Lower leg skin (tissue), 4 donors: Measurements from ENCODE around the gene TRMT61A. TPM values are rescaled to one million over a fixed set of nuclear protein-coding genes. Genes with fewer than 3 reads are reported as not detected.
A peak's percentile ranks its signal among the peaks of the same experiment; 100 is the strongest.

Experiments
- DNase-seq, 2 donors: peaks; one replicate each; pipeline ENCODE4 v3.0.0-alpha.2; 2019; ENCODE audit warnings: low spot score in 2 of 2
- H3K4me3 ChIP-seq: fragments of 200-600 bp; sonication (generic); 2 replicates; pipeline ENCODE4 v1.5.1; 2017; ENCODE audit warnings: mild to moderate bottlenecking, low read depth; ENCODE audit not compliant: poor library complexity, severe bottlenecking
- POLR2A ChIP-seq, 2 donors: fragments of 450-650 bp; IDR thresholded peaks; one replicate each; pipeline ENCODE4 v1.6.1; 2016 to 2017; ENCODE audit warnings: antibody characterized with exemption in 2 of 2, mild to moderate bottlenecking in 1 of 2, moderate library complexity in 1 of 2
- WGBS, 2 donors: methylation state at CpG; one replicate each; pipeline ENCODE4 v1.1.5; 2018; 5-methylcytosine and 5-hydroxymethylcytosine counted together
- intact Hi-C: fragments of 100-400 bp; cut with DNase I; formaldehyde crosslinking; loops from one replicate; pipeline ENCODE4 v1.15.0; 2023; ENCODE audit warnings: low total_unique reads
- total RNA-seq, 4 donors: library from RNA; depleted of rRNA; stranded (reverse); fragments of >200 nt; gene quantifications; one replicate each; pipeline ENCODE4 v1.1.0, GENCODE V29; 2016
- TF ChIP-seq, protein P1 (sequence below), 3 donors: fragments of 450-650 bp; IDR thresholded peaks; one replicate each; pipeline ENCODE4 v1.5.1; 2016; ENCODE audit warnings: antibody characterized with exemption in 3 of 3, mild to moderate bottlenecking in 3 of 3, moderate library complexity in 2 of 3

TRMT61A gene
- total RNA-seq: 10 to 100 TPM in 3 of 4 donors, 1 to 10 TPM in 1; 9.2 to 22.5 (median 16.0) TPM

DNA sequence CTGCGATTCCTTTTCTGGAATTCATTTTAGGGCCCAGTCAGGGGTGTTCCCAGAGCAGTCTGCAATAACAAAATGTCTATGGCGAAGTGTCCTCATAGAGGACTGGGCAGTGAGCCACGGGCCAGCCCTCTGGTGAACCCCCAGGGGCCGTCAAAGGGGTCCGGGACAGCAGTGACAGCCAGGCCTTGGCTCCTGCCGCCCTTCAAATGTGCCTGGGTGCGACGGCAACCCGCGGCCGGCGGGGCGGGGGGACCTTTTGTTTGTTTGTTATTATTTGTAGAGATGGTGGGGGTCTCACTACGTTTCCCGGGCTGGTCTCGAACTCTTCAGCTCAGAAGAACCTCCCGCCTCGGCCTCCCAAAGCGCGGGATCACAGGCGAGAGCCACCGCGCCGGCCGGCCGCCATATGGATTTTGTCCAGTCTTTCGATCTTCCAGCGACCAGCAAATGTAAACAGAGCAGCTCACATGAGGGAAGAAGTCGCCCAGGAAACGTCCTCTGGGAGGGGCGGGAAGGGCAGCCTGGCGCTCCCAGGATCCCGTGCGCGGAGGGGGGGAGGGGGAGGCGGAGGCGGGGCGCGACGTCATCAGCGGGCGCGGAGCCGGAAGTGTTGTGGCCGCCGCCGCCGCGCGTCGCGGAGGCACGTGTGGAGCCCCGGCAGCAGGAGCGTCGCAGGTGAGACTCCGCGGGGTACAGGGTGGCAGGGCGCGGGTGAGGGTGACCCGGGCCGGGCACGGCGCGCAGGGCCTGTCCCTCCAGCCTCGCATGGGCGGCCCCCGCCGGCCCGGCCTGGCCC is at the start of gene TRMT61A:
TRMT61A (plus strand) TSS at position 610 of the 796 bp plus-strand sequence. CDS start 783 bp downstream, outside the sequence.
- TF ChIP-seq POLR2A (IDR thresholded peaks at IDR 0.05): no peak
- TF ChIP-seq, protein P1, sequence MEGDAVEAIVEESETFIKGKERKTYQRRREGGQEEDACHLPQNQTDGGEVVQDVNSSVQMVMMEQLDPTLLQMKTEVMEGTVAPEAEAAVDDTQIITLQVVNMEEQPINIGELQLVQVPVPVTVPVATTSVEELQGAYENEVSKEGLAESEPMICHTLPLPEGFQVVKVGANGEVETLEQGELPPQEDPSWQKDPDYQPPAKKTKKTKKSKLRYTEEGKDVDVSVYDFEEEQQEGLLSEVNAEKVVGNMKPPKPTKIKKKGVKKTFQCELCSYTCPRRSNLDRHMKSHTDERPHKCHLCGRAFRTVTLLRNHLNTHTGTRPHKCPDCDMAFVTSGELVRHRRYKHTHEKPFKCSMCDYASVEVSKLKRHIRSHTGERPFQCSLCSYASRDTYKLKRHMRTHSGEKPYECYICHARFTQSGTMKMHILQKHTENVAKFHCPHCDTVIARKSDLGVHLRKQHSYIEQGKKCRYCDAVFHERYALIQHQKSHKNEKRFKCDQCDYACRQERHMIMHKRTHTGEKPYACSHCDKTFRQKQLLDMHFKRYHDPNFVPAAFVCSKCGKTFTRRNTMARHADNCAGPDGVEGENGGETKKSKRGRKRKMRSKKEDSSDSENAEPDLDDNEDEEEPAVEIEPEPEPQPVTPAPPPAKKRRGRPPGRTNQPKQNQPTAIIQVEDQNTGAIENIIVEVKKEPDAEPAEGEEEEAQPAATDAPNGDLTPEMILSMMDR (IDR thresholded peaks at IDR 0.05): no peak
- peak within 1 kb of the TSS; percentile 58 for H3K4me3 ChIP-seq
- peak; percentile 85 to 97 for DNase-seq
- intact Hi-C loops: no loop called here
- 1% methylated on average over 57 to 58 of the region's 70 CpGs for WGBS, 2 donors

DNA sequence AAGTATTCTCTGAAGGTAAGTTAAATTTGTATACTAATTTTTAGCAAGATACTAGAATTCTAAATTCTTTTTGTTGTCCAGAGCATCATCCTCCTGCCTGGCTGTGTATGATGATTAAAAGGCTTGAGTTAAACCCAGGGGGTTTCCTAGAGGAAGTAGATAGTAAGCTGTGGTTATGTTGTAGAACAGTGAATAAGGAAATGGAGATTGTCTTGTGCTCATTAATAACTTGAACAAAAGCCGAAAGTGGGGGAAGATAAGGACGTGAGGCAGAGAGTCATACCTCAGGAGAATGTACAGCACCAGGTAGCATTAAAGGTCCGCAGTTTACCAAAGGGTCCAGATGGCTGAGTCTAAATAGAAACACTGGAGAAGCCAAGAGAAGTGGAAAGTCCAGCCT is 48.4 kb upstream of the TRMT61A start:
- WGBS, 2 donors: 80 to 82% methylated on average over 3 of the region's 3 CpGs
- TF ChIP-seq, protein P1 (IDR thresholded peaks at IDR 0.05): no peak
- TF ChIP-seq POLR2A (IDR thresholded peaks at IDR 0.05): no peak
- DNase-seq: no peak

DNA sequence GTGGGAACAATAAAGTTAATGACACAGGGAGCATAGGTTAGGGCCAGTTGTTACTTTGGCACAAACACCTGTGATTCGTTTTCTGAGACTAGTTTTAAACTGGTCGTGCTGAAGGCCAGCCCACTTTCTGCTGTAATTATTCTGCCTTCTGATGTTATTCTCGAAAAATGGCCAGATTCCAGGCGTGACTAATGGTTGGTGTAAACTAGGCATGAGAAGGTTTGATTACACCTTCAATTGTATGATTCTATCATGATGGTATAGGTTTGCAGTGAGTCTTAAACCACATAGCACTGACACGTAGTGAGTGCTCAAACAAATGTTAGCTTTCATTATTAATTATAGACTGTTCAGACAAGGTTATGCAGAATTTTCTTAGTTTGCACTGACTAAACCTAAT is 45.4 kb upstream of the TRMT61A start:
- H3K4me3 ChIP-seq: no peak overlapping the region
- intact Hi-C loops: no loop called here
- TF ChIP-seq POLR2A (IDR thresholded peaks at IDR 0.05): no peak
- TF ChIP-seq, protein P1 (IDR thresholded peaks at IDR 0.05): no peak
- 39 to 43% methylated on average over 5 of the region's 5 CpGs for WGBS, 2 donors
- no peak for DNase-seq

More for the DNA sequence above, 48.4 kb upstream of the TRMT61A start:
- H3K4me3 ChIP-seq: no peak overlapping the region
- intact Hi-C loops: no loop called here

DNA sequence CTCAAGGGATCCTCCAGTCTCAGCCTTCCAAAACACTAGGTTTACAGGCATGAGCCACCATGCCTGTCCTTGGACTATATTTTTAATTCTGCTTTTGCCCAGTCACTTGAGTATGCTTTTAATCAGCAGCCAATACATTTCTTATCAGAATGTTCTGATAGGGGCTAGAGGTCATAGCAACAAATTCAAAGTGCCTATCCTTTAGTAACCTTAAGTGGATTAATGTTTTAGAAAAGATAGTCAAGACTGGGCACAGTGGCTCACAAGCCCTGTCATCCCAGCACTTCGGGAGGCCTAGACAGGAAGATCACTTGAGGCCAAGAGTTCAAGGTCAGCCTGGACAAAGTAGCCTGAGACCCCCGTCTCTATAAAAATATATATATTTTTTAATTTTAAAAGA is 43.5 kb upstream of the TRMT61A start:
- WGBS, 2 donors: 89 to 98% methylated on average over 2 of the region's 2 CpGs
- intact Hi-C loops: no loop called here
- DNase-seq: no peak
- TF ChIP-seq, protein P1 (IDR thresholded peaks at IDR 0.05): no peak
- TF ChIP-seq POLR2A (IDR thresholded peaks at IDR 0.05): no peak
- H3K4me3 ChIP-seq: no peak overlapping the region

DNA sequence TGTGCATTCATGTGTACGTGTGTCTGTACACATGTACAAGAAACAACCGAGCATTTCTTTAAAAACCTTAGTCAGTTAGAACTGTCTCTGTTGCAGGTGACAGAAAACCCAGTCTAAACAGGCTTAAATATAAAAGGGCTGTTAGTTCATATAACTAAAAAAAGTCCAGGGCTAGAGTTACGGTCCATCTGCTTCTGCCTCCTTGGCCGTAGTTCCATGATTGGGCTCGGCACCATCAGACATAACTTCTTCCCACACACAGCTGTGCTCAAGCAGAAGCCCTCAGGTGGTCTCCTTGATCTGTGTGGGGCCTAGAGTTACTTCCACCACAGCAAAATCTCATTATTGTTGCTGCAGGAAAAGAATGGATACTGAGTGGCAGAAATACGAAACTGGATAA is 40.9 kb upstream of the TRMT61A start:
- TF ChIP-seq, protein P1 (IDR thresholded peaks at IDR 0.05): no peak
- TF ChIP-seq POLR2A (IDR thresholded peaks at IDR 0.05): no peak
- no peak for DNase-seq
- intact Hi-C loops: no loop called here
- 90 to 91% methylated on average over 6 of the region's 6 CpGs for WGBS, 2 donors
- H3K4me3 ChIP-seq: no peak overlapping the region
